Common myeloid progenitor, CD34-positive (primary cell): Measurements from ENCODE around the gene GPN3.
A peak's percentile ranks its signal among the peaks of the same experiment; 100 is the strongest.
"Not testable (repeated sequence)": the region's sequence is repeated elsewhere in the genome, so short reads cannot be mapped to it uniquely, and the experiment has no call there.

ENCODE experiments used
- CTCF ChIA-PET: fragments of 350-600 bp; sonication (Branson Sonifier 250); formaldehyde crosslinking; loops from one replicate; lab custom pipeline; 2021; ENCODE audit warnings: antibody characterized with exemption; lab: Charles Lee
- POLR2A ChIA-PET: fragments of 350-600 bp; sonication (Branson Sonifier 250); formaldehyde crosslinking; loops from one replicate; lab custom pipeline; 2021; ENCODE audit warnings: antibody characterized with exemption; lab: Charles Lee
- DNase-seq, 3 donors: peaks; one replicate each; pipeline versions ENCODE4 v3.0.0 to v3.0.0-alpha.2; 2013
- H3K27ac ChIP-seq, 2 experiments: 1 replicate in 1 of 2; 2 replicates in 1 of 2; pipeline ENCODE4 v1.7.0; 2013; ENCODE audit warnings: inconsistent platforms in 2 of 2, low read length in 2 of 2, mild to moderate bottlenecking in 2 of 2, low read depth in 1 of 2, moderate library complexity in 1 of 2; ENCODE audit not compliant: severe bottlenecking in 2 of 2, insufficient read depth in 1 of 2, poor library complexity in 1 of 2
- H3K27me3 ChIP-seq, 5 experiments: replicated peaks in 2 of 5; 1 replicate in 3 of 5; 2 replicates in 2 of 5; pipeline versions ENCODE4 v1.6.1 to v1.7.0; 2013; ENCODE audit warnings: low read length in 4 of 5, mild to moderate bottlenecking in 2 of 5, moderate library complexity in 2 of 5, inconsistent platforms in 1 of 5; ENCODE audit not compliant: insufficient read depth in 5 of 5, control insufficient read depth in 4 of 5
- H3K36me3 ChIP-seq, 4 experiments: 1 replicate in 2 of 4; 2 replicates in 2 of 4; pipeline versions ENCODE4 v1.6.1 to v1.7.0; 2013; ENCODE audit warnings: low read length in 3 of 4, control low read depth in 1 of 4, mild to moderate bottlenecking in 1 of 4; ENCODE audit not compliant: control insufficient read depth in 4 of 4, insufficient read depth in 4 of 4
- H3K4me1 ChIP-seq, 4 experiments: 1 replicate in 3 of 4; 2 replicates in 1 of 4; pipeline versions ENCODE4 v1.6.1 to v1.7.1; 2013; ENCODE audit warnings: low read length in 3 of 4, mild to moderate bottlenecking in 3 of 4, control low read depth in 1 of 4, inconsistent platforms in 1 of 4, moderate library complexity in 1 of 4; ENCODE audit not compliant: control insufficient read depth in 4 of 4, insufficient read depth in 4 of 4; ENCODE audit errors: control extremely low read depth in 1 of 4
- H3K4me3 ChIP-seq, 7 experiments: 1 replicate in 4 of 7; 2 replicates in 3 of 7; pipeline versions ENCODE4 v1.5.1 to v1.7.0; 2013; ENCODE audit warnings: mild to moderate bottlenecking in 7 of 7, low read length in 6 of 7, moderate library complexity in 6 of 7, inconsistent platforms in 2 of 7, low read depth in 2 of 7, control low read depth in 1 of 7; ENCODE audit not compliant: insufficient read depth in 4 of 7, control insufficient read depth in 1 of 7; ENCODE audit errors: extremely low read depth in 1 of 7
- H3K9me3 ChIP-seq, 5 experiments: 1 replicate in 4 of 5; 2 replicates in 1 of 5; pipeline versions ENCODE4 v1.6.1 to v1.7.1; 2013; ENCODE audit warnings: low read length in 4 of 5, mild to moderate bottlenecking in 2 of 5, inconsistent platforms in 1 of 5, low read depth in 1 of 5, moderate library complexity in 1 of 5; ENCODE audit not compliant: control insufficient read depth in 4 of 5, insufficient read depth in 2 of 5; ENCODE audit errors: control extremely low read depth in 1 of 5
- WGBS: methylation state at CpG from one replicate; pipeline ENCODE4 v1.1.5; 2013; ENCODE audit not compliant: insufficient coverage; 5-methylcytosine and 5-hydroxymethylcytosine counted together

The GPN3 gene

GRCh38 chr12:110426406-110426805 lies 41.7 kb downstream of the GPN3 start:
- Histone ChIP-seq H3K36me3 (no peaks in the 10 kb centered on the region), H3K27me3 (no peaks in the 10 kb centered on the region), H3K27ac (no peak overlapping the region), H3K4me1 (peaks cover 0 to 3% (median 0%) of the 10 kb centered on the region in 4 experiments), H3K9me3 (no peaks in the 10 kb centered on the region), H3K4me3 (no peak overlapping the region)
- 86% methylated on average over 1 of the region's 3 CpGs for WGBS
- no peak for DNase-seq
- ChIA-PET CTCF (interaction anchor here (0.7 kb wide), 1 partner anchor 298 kb away, joined by 3 read pairs; no protein-coding TSS in a partner anchor), POLR2A (no interaction called here)

- H3K9me3 ChIP-seq, result no peaks in the 10 kb centered on the region
- CTCF ChIA-PET, result interaction anchor here (1.9 to 2.2 kb wide), 2 partner anchors 21 to 76 kb away, joined by 4 to 7 read pairs; no protein-coding TSS in a partner anchor
- no peaks in the 10 kb centered on the region for H3K4me1 ChIP-seq
- H3K36me3 ChIP-seq, result no peaks in the 10 kb centered on the region
- POLR2A ChIA-PET, result interaction anchor here (1.2 kb wide), 1 partner anchor 40 kb away, joined by 4 read pairs; no protein-coding TSS in a partner anchor
- no peak overlapping the region for H3K4me3 ChIP-seq
- no peak overlapping the region for H3K27ac ChIP-seq
- no peaks in the 10 kb centered on the region for H3K27me3 ChIP-seq
- no peak for DNase-seq
- WGBS, result 100% methylated on average over 2 of the region's 3 CpGs
These were observed 43.8 kb downstream of the GPN3 start for GRCh38 chr12:110424237-110424636.

GRCh38 chr12:110421701-110422100 lies 46.4 kb downstream of the GPN3 start:
- Histone ChIP-seq H3K27me3 (no peaks in the 10 kb centered on the region), H3K4me3 (no peak overlapping the region), H3K4me1 (peaks cover 0 to 11% (median 2%) of the 10 kb centered on the region in 4 experiments), H3K27ac (peak overlapping the region in 1 of 2 experiments; percentile 36), H3K36me3 (no peaks in the 10 kb centered on the region), H3K9me3 (no peaks in the 10 kb centered on the region)
- ChIA-PET CTCF (interaction anchor here (1.0 to 3.1 kb wide), 3 partner anchors 10 to 105 kb away, joined by 3 to 20 read pairs (median 3); no protein-coding TSS in a partner anchor), POLR2A (no interaction called here)
- no peak for DNase-seq
- 100% methylated on average over 2 of the region's 4 CpGs for WGBS

GRCh38 chr12:110421159-110421661 lies 46.8 kb downstream of the GPN3 start:
- no peaks in the 10 kb centered on the region for H3K9me3 ChIP-seq
- CTCF ChIA-PET, result interaction anchor here (1.2 to 3.1 kb wide), 3 partner anchors 10 to 105 kb away, joined by 3 to 20 read pairs (median 3); no protein-coding TSS in a partner anchor
- no peak for DNase-seq
- H3K36me3 ChIP-seq, result no peaks in the 10 kb centered on the region
- H3K27me3 ChIP-seq, result no peaks in the 10 kb centered on the region
- H3K27ac ChIP-seq, result no peak overlapping the region
- no peak overlapping the region for H3K4me3 ChIP-seq
- WGBS, result no CpG with 5 or more reads among the region's 3 CpGs
- POLR2A ChIA-PET, result interaction anchor here (0.6 kb wide), 1 partner anchor 614 kb away, joined by 3 read pairs; no protein-coding TSS in a partner anchor
- peaks cover 0 to 13% (median 2%) of the 10 kb centered on the region in 4 experiments for H3K4me1 ChIP-seq

- not testable (repeated sequence) for H3K9me3 ChIP-seq, H3K27me3 ChIP-seq, DNase-seq, H3K36me3 ChIP-seq, H3K4me3 ChIP-seq, H3K27ac ChIP-seq
- 100% methylated on average over 1 of the region's 1 CpG for WGBS
- CTCF ChIA-PET, result interaction anchor here (1.2 to 3.1 kb wide), 4 partner anchors 9 to 104 kb away, joined by 3 to 20 read pairs (median 4); no protein-coding TSS in a partner anchor
- POLR2A ChIA-PET, result interaction anchor here (0.6 kb wide), 1 partner anchor 613 kb away, joined by 3 read pairs; no protein-coding TSS in a partner anchor
- peaks cover 0 to 13% (median 2%) of the 10 kb centered on the region in 4 experiments for H3K4me1 ChIP-seq
These were observed 47.4 kb downstream of the GPN3 start for GRCh38 chr12:110420644-110421043.

GRCh38 chr12:110417113-110417512 lies 50.9 kb downstream of the GPN3 start:
- not testable (repeated sequence) for H3K4me3 ChIP-seq, H3K27ac ChIP-seq, H3K27me3 ChIP-seq, H3K36me3 ChIP-seq, H3K9me3 ChIP-seq
- 68% methylated on average over 3 of the region's 3 CpGs for WGBS
- POLR2A ChIA-PET, result interaction anchor here (0.6 to 1.1 kb wide), 3 partner anchors 10 to 32 kb away, joined by 5 read pairs; no protein-coding TSS in a partner anchor
- DNase-seq, result peak in 2 of 3 donors; percentile 46 to 54
- H3K4me1 ChIP-seq, result peaks cover 0 to 13% (median 2%) of the 10 kb centered on the region in 4 experiments
- CTCF ChIA-PET, result interaction anchor here (0.6 to 1.4 kb wide), 3 partner anchors 11 to 489 kb away, joined by 3 to 6 read pairs (median 3); no protein-coding TSS in a partner anchor

- H3K4me3 ChIP-seq, H3K36me3 ChIP-seq, CTCF ChIA-PET, H3K4me1 ChIP-seq, DNase-seq, H3K9me3 ChIP-seq, POLR2A ChIA-PET, H3K27me3 ChIP-seq, H3K27ac ChIP-seq: not testable (repeated sequence)
- 95% methylated on average over 6 of the region's 6 CpGs for WGBS
These were observed 58.0 kb downstream of the GPN3 start for GRCh38 chr12:110410086-110410485.
